IPS-NIHi7 (cell line): ENCODE measurements around the gene ZNF688.
A peak's percentile ranks its signal among the peaks of the same experiment; 100 is the strongest.

Source experiments
- DNase-seq: peaks from one replicate; pipeline ENCODE4 v3.0.0; 2012; ENCODE audit warnings: mixed read lengths; ENCODE audit errors: extremely low spot score

The ZNF688 gene

DNA sequence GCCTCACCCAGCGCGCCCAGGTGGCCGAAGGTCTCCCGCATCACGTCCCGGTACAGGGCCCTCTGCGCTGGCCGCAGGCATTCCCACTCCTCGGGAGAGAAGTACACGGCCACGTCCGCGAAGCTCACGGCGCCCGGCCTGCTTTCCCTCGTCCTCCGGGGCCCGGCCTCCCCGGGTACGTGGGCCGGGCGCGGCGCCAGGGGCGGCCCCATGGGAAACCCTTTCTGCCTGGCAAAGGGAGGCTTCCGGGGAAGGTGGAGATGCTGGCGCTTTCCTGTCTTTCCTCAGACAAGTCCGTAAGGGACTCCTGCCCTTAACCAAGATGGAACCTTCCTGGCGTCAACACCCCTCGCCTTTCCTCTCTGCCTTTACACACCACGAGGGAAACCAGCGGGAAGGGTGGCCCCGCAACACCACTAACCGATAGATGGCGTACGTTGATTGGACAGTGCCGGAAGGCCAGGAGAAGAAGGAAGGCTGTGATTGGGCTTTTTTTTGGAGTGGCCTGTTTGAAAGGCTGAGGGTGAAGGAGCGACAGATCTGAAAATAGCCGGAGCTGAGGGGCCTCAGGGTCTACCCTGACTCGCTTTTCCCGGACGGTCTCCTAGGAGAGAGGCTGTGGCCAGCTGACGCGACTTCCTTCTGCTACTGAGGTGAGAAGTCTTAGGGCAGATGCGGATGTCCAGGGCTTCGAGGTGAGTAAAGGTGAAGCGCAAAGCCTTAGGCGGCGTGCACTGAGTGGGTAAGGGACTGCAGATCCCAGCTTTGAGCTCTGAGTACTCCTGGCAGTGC lies 14.1 kb upstream of the ZNF688 start, which contains the start of gene ZNF785:
Gene ZNF785, minus strand, starts transcription at position 298 of the 792 bp plus-strand sequence. Its CDS starts 86 bp downstream, at position 212.
- peak; percentile 96 for DNase-seq

DNA sequence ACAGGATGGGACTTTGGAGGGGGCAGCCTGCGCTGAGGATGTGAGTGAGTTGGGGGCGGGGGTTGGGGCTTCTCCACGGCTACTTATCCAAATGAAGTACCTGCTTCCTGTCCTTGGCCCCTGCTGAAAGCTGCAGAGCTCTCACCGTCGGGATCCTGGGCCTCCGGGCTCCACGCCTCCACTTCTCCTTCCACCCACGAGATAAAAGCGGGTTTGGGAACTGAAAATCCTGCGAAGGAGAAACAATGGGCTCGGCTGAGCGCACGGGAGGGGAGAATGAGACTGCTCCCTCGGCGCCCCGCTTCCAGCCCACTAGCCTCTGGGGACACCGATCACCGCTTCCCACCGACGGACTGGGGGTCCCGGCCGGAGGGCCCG lies 13.5 kb upstream of the ZNF688 start:
- DNase-seq, result peak; percentile 45

DNA sequence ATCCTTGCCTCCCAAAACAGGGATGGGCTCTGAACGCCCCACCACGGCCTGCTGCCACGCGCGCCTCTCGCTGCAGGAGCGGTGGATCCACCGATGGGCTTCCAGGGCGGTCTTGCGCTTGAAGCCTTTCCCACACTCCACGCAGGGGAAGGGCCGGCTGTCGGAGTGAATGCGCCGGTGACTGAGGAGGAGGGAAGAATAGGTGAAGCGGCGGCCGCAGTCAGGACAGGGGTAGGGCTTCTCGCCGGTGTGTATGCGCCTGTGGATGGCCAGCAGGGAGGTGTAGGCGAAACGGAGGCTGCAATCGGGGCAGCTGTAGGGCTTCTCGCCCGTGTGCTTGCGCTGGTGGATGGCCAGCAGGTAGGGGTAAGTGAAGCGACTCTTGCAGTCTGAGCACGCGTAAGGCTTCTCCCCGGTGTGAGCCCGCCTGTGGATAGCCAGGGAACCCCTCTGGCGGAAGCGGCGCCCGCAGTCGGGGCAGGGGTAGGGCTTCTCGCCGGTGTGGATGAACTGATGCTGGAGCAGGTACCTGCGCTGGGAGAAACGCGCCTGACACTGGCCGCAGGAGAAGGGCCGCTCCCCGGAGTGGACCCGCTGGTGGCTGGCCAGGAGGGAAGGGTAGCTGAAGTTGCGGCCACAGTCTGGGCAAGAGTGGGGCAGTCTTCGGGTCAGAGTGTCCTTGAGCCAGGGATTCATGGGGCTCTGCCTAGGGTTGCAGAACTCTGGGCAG lies 11.3 kb upstream of the ZNF688 start:
- DNase-seq, result no peak

DNA sequence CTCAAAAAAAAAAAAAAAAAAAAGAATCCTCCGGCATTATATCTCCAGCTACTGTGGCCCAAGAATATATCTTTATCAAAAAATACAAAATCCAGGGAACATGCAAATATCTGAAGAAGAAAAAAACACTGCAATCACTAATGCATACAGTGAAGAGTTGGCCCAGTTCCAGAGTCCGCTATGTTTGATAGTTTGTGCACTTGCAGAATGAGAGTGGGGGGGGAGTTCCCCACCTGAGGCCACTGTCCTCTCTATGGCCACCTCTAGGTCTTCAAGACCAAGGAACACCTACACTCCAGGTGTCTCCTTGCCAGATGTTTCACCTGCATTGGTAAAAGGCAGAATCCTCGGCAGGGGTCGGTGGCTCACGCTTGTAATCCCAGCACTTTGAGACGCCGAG lies 9.9 kb upstream of the ZNF688 start:
- no peak for DNase-seq

DNA sequence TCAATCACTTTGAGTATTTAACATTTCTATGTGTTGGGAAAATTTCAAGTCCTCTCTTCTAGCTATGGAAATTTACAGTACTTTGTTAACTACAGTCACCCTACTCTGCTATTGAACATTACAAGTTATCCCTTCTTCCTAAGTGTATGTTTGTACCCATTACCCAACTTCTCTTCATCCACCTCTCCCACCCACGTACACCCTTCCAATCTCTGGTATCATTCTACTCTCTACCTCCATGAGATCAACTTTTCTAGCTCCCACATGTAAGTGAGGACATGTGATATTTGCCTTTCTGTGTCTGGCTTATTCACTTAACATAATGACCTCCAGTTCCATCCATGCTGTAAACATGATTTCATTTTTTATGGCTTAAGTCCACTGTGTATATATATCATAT lies 3.2 kb upstream of the ZNF688 start:
- no peak for DNase-seq

DNA sequence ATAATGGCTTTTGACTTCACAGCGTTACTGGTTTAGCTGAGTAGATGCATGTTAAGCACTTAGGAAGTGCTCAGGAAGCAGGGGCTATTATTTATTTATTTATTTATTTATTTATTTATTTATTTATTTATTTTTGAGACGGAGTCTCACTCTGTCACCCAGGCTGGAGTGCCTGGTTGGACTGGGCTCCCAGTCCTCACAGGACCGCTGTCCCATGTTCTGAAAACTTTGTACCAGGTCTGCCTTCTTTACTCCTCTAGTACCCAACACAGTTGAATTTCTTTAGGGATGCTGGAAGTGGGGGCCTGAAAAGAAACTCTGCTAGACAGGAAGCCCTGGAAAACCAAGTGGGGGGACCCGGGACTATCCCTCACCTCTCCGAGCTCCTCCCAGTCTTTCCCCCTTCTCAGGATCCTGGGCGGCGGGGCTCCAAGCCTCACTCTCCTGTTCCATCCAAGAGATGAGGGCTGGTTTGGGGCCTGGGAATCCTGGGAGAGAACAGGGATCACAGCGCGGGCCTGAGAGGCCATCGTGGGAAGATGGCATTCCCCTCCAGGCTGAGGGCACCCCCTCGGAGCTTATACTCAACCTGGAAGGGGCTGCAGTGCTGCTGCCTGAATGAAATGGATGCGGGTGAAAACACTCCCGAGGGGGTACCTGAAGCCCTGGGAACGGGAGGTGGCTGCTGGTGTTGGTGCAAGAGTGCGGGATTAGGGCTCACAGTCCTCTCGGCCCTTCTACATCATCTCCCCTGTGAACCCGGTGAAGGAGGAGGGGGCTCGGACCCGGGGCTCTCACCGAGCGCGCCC lies 674 bp downstream of the ZNF688 start:
- peak; percentile 37 for DNase-seq

DNA sequence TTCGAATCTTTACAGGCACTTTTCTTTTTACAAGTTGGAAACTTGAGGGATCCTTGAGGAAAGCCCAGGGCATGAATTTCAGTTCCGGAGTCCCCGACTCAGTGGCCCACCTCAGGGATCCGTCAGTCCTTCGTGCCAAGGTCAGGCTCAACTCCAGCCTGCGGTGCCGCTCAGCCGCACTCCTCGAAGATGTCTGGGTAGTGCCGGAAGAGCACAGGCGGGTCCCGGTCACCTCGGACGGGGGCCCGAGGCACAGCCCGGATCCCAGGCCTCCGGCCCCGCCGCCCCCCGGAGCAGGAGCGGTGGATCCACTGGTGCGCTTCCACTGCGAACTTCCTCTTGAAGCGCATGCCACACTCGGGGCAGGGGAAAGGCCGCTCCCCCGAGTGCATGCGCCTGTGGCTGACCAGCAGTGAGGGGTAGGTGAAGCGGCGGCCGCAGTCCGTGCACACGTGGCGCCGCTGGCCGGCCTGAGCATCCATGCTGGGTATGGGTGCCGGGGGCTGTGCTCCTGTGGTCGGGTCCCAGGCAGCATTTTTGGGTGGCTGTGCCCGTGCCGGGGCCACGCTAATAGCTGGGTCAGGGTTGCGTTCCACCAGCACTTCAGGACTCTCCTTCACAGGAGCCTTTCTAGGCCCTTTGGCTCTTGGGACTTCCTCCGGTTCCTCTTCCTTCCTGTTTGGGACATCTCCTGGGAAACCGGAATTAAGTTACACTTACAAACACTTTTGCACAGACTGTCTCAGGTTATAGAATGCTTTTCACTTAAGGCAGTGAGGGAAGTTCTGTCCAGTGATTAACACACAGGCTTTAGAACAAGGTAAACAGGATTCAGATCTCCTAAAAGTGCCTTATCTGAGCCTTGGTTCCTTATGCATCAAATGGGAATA lies 1.5 kb downstream of the ZNF688 start:
- DNase-seq, result no peak

DNA sequence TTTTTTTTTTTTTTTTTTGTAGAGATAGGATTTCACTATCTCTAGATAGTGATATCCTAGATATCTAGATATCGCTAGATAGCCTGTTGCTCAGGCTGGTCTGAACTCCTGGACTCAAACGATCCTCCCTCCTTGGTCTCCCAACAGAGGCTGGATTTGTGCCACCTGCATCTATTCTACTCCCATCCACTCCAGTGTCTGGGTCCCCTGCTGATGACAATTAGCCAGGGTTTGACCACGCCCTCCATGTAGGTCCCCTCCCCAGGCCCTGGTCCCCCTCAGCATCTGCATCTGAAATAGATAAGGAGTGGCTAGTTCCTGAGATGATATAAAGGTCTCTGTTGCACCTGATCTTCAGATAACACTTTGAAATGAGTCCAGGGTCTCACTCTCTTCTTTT lies 2.2 kb downstream of the ZNF688 start:
- no peak for DNase-seq

DNA sequence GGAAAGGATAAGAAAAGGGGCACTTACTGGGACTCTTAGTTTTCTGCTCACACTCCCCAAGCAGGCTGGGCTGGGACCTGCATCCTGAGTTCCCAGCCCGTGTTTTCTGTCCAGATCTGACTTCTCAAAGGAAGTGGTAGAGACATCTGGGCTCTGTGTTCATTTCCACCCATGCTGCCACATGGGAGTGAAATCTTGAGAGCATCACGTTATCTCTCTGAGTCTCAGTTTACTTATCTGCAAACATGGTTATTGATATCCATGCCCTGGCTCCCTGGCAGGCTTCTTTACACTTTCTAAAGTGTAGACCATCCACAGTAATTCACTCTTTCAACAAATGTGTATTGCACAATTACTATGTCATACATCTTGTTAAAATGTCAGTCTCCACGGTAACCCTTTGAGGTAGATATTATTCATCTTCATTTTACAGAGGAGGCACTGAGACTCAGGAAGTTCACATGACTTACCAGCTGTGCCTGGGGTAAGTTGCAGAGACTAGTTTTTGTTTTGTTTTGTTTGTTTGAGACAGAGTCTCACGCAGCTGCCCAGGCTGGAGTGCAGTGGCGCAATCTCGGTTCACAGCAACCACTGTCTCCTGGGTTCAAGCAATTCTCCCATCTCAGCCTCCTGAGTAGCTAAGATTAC lies 3.4 kb downstream of the ZNF688 start:
- no peak for DNase-seq

DNA sequence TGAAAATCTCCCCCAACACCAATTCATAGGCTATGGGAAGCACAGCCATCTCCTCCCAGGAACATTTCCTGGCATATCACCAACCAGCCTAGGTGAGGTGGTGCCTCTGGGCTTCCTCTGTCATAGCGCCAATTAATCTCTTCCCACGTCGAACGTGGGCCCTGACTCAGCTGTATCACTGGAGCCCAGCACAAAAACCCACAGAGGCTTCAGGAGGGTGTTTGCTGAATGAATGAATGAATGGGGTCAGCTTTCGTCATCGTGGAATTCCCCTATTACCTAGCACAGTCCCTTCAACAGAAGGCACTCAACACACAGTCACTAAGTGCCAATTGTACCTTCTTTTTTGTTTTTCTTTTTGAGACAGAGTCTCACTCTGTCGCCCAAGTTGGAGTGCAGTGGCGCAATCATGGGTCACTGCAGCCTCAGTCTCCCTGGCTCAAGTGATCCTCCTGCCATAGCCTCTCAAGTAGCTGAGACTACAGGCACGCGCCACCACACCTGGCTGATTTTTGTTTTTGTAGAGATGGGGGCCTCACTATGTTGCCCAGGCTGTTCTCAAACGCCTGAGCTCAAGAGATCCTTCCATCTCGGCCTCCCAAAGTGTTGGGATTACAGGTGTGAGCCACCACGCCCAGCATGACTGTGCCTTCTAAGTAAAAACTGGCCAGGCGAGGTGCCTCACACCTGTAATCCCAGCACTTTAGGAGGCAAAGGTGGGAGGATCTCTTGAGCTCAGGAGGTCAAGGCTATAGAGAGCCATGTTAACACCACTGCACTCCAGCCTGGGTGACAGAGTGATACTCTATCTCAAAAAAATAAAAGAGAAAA lies 4.1 kb downstream of the ZNF688 start:
- no peak for DNase-seq

DNA sequence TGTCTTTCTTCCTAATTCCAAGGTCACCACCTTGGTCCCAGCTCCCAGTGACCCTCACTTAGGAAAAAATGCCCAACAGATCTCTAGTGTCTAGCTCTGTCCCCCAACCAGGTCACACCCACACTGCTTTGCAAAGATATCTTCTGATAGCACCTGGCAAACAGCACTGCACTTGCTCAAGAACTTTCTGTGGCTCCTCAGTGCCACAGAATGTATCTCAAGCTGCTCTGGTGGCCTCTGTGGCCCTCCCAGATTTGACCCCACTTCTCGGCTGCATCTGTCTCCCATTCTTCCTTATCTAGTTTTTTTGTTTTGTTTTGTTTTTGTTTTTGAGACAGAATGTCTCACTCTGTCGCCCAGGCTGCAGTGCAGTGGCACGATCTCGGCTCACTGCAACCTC lies 5.0 kb downstream of the ZNF688 start:
- DNase-seq, result no peak

DNA sequence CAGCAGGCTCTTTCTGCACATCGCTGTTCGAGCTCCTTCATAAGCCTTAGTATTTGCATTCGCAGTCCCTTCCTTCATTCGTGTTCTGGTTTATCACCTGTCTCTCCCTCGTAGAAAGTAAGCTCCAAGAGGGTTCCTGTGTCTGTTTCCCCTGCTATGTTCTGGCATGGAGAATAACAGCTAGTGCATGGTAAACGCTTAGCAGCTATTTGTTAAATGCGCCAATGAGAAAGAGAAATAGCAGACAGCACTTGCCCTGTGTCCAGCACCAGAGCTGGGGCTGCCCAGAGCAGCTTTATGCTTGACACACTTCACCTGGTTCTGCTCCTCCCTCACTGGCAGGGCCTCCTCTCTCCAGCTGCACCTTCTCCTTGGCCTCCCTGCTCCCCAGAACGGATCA lies 5.5 kb downstream of the ZNF688 start:
- no peak for DNase-seq

DNA sequence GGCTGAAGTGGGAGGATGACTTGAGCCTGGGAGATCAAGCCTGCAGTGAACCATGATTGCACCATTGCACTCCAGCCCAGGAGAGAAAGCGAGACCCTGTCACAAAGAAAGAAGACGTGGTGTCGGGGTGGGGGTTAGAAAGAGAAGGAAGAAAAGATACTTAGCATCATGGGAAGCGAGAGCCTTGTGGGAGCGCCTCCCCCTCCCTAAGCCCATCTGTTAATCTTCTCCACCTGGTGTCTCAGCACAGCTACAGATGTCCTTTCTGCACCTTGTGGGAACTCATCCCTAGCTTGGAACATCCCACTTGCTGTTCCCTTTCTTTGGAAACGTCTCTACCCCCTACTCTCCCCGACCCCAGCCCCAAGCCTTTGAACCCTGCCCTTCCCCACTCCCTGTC lies 6.0 kb downstream of the ZNF688 start:
- no peak for DNase-seq

DNA sequence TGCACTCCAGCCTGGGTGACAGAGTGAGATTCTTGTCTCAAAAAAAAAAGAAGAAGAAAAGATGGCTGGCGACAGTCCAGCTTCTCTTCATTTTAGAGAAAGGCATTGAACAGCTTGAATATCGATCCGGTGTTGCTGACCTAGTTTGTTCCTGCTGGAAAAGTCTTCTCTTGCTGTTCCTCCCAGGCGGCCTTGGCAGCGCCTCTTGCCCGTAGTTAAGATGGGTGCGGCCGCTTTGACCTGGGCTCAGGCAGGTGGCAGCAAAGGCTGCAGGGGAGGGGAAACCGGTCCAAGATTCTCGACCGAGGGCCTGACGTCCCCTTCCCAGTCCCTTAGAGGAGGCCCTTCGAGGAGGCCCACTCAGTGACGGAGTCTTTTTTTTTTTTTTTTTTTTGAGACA lies 9.5 kb downstream of the ZNF688 start:
- DNase-seq, result no peak

DNA sequence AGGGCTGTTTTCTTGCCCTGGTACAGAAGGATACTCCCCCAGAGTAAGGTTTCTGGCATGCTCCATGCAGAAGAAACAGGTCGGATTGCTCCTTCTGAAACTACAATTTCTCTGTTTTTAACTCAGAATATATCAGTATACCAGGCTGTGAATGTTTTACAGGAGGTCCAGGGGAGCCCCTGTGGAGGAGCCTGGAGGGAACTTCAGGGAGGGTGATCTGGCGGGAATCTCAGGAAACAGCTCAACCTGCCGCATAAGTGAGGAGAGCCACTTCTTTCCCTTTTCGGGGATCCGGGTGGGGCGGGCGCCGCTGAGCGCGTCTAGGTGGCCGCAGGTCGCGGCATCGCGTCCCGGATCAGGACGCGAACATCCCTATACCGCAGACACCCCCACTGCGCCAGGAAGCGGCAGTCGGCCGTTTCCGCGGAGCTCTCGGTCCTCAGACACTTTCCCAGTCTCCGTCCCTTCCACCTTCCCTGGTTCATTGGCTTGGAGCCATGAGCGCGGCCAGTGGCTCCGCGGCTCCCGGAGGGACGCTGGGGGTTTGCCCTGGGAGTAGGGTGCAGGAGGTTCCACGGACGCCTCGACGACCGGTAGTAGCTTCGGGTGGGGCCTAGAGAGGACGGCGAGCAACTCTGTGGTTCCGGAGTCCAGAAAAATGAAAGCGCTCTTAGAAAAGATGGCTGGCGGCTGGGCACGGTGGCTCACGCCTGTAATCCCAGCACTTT lies 10.3 kb downstream of the ZNF688 start:
- no peak for DNase-seq

DNA sequence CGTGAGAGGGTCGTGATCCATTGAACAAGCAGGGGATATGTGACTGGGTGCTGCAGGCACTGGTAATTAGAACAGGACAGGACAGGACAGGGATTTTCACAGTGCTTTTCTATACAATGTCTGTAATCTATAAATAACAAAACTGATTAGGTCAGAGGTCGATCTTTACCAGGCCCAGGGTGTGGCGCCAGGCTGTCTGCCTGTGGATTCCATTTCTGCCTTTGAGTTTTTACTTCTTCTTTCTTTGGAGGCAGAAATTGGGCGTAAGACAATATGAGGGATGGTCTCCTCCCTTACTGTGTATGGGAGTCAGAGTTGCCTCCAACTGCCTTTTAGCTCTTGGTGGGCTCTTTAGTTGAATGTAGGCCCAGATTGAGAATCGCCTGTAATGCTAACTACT lies 11.8 kb downstream of the ZNF688 start:
- DNase-seq, result no peak

DNA sequence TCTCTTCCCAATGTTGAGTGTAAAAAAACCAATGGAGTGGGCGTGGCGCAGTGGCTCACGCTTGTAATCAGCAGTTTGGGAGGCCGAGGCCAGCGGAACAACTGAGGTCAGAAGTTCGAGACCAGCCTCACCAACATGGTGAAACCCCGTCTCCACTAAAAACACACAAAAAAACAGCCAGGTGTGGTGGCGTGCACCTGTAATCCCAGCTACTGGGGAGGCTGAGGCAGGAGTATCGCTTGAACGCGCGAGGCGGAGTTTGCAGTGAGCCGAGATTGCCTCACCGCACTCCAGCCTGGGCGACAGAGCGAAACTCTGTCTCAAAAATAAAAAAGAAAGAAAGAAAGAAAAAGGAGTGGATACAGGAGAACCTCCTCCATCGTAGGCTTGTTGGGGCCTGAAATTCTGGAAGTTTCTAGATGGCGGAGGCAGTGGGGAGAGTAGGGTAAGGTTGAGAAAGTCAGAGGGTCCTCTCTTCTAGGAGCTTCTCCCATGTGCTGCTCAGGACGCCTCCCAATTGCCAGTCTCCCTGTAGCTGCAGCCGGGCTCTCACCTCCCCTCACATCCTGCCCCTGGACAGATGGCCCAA lies 12.6 kb downstream of the ZNF688 start:
- DNase-seq, result no peak

DNA sequence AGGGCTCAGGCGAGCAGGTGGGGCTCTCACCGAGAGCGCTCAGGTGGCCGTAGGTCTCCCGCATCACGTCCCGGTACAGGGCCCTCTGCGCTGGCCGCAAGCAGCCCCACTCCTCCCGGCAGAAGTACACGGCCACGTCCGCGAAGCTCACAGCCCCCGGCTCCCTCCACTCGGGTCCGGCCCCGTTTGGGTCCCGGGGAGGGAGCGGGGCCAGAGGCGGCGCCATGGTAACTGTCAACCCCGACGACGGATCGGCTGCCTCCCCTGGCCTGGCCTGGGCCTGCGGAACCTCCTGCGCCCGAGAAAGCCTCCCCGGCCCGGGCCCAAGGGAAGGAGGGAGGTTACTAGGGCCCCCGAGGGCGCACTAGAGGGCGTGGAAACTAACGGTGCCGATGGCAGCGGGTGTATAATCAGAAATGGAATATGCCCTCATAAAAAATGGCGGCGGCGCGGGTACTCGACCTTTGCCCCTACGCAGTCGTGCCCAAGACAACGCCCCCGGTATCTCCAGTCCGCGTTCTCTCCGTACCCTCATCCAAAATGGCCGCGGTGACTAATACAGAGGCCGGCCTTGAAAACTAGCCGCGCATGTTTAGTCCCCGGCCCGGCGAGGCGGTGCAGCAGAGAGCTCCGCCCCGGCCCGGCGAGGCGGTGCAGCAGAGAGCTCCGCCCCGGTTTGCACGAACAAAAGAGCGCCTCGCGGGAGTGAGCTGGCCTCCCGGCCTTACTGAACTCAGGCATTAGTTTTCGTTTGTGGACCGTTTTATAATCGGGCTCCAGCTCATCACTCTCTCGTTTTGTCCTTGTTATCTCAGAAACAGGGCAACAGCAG lies 13.3 kb downstream of the ZNF688 start, which contains the start of gene ZNF764:
Gene ZNF764, minus strand, starts transcription at position 418 of the 832 bp plus-strand sequence. Its CDS starts 192 bp downstream, at position 226.
- DNase-seq, result peak; percentile 94
